Liver (tissue), 9 donors: ENCODE data around the gene TSPO. TPM values are rescaled to one million over a fixed set of nuclear protein-coding genes. Genes with fewer than 3 reads are reported as not detected.

Experiments
- DNase-seq: peaks from one replicate; pipeline ENCODE4 v3.0.0-alpha.2; 2017; ENCODE audit warnings: low spot score
- H3K27ac ChIP-seq, 2 donors: one replicate each; pipeline ENCODE4 v1.7.0; 2013; ENCODE audit warnings: inconsistent platforms in 2 of 2, low read length in 2 of 2, control low read depth in 1 of 2, low read depth in 1 of 2, mild to moderate bottlenecking in 1 of 2
- H3K27me3 ChIP-seq, 4 donors: one replicate each; pipeline versions ENCODE4 v1.6.1 to v1.7.0; 2013; ENCODE audit warnings: low read length in 3 of 4, inconsistent platforms in 1 of 4, mild to moderate bottlenecking in 1 of 4, moderate library complexity in 1 of 4; ENCODE audit not compliant: control insufficient read depth in 4 of 4, insufficient read depth in 4 of 4
- H3K36me3 ChIP-seq, 4 donors: one replicate each; pipeline versions ENCODE4 v1.6.1 to v1.7.0; 2013; ENCODE audit warnings: low read length in 3 of 4, mild to moderate bottlenecking in 3 of 4, low read depth in 1 of 4, moderate library complexity in 1 of 4; ENCODE audit not compliant: control insufficient read depth in 4 of 4, insufficient read depth in 3 of 4
- H3K4me1 ChIP-seq, 4 donors: one replicate each; pipeline versions ENCODE4 v1.6.1 to v1.7.0; 2013; ENCODE audit warnings: low read length in 3 of 4, mild to moderate bottlenecking in 3 of 4, moderate library complexity in 1 of 4; ENCODE audit not compliant: control insufficient read depth in 4 of 4, insufficient read depth in 4 of 4
- H3K4me3 ChIP-seq, 3 donors: one replicate each; pipeline versions ENCODE4 v1.6.1 to v1.7.0; 2013; ENCODE audit warnings: low read length in 3 of 3, control low read depth in 1 of 3, low read depth in 1 of 3, mild to moderate bottlenecking in 1 of 3
- H3K9ac ChIP-seq, 2 donors: one replicate each; pipeline ENCODE4 v1.7.0; 2013; ENCODE audit warnings: low read length in 2 of 2, mild to moderate bottlenecking in 2 of 2, moderate library complexity in 2 of 2, control low read depth in 1 of 2, low read depth in 1 of 2
- H3K9me3 ChIP-seq, 4 donors: one replicate each; pipeline versions ENCODE4 v1.6.1 to v1.7.0; 2013; ENCODE audit warnings: low read length in 3 of 4; ENCODE audit not compliant: control insufficient read depth in 4 of 4
- CTCF ChIP-seq: fragments of 150-350 bp; IDR thresholded peaks from 2 replicates; pipeline ENCODE4 v1.5.1; 2017; ENCODE audit warnings: improper control_type of control experiment, low read depth, low read length; ENCODE audit not compliant: missing input control
- EGR1 ChIP-seq, 2 donors: IDR thresholded peaks; 2 replicates each; pipeline ENCODE4 v1.6.1; 2016 to 2018; ENCODE audit warnings: antibody characterized with exemption in 2 of 2, low read depth in 2 of 2
- FOXA1 ChIP-seq: IDR thresholded peaks from 2 replicates; pipeline ENCODE4 v1.6.1; 2016; ENCODE audit warnings: antibody characterized with exemption
- FOXA2 ChIP-seq: IDR thresholded peaks from 2 replicates; pipeline ENCODE4 v1.6.1; 2016; ENCODE audit warnings: antibody characterized with exemption
- GABPA ChIP-seq, 2 donors: IDR thresholded peaks in 1 of 2; conservative IDR thresholded peaks in 1 of 2; 2 replicates each; pipeline ENCODE4 v1.6.1; 2016; ENCODE audit warnings: antibody characterized with exemption in 2 of 2, mild to moderate bottlenecking in 1 of 2, moderate library complexity in 1 of 2
- HNF4A ChIP-seq, 2 donors: conservative IDR thresholded peaks; 2 replicates each; pipeline ENCODE4 v1.6.1; 2016; ENCODE audit warnings: antibody characterized with exemption in 2 of 2, mild to moderate bottlenecking in 2 of 2
- HNF4G ChIP-seq: IDR thresholded peaks from 2 replicates; pipeline ENCODE4 v1.6.1; 2016; ENCODE audit warnings: antibody characterized with exemption
- JUND ChIP-seq, 2 donors: IDR thresholded peaks; 2 replicates each; pipeline ENCODE4 v1.6.1; 2016; ENCODE audit warnings: antibody characterized with exemption in 2 of 2
- NR2F2 ChIP-seq: IDR thresholded peaks from 2 replicates; pipeline ENCODE4 v1.6.1; 2016; ENCODE audit warnings: antibody characterized with exemption
- RAD21 ChIP-seq, 2 donors: IDR thresholded peaks; 2 replicates each; pipeline ENCODE4 v1.6.1; 2016; ENCODE audit warnings: antibody characterized with exemption in 2 of 2, mild to moderate bottlenecking in 2 of 2
- REST ChIP-seq: IDR thresholded peaks from 2 replicates; pipeline ENCODE4 v1.6.1; 2016; ENCODE audit warnings: antibody characterized with exemption, mild to moderate bottlenecking
- RXRA ChIP-seq, 2 donors: IDR thresholded peaks; 2 replicates each; pipeline ENCODE4 v1.6.1; 2017 to 2018; ENCODE audit warnings: antibody characterized with exemption in 2 of 2, mild to moderate bottlenecking in 1 of 2
- SP1 ChIP-seq: IDR thresholded peaks from 2 replicates; pipeline ENCODE4 v1.6.1; 2018; ENCODE audit warnings: antibody characterized with exemption, mild to moderate bottlenecking
- TAF1 ChIP-seq: conservative IDR thresholded peaks from 2 replicates; pipeline ENCODE4 v1.6.1; 2016; ENCODE audit warnings: antibody characterized with exemption, mild to moderate bottlenecking
- YY1 ChIP-seq: IDR thresholded peaks from 2 replicates; pipeline ENCODE4 v1.6.1; 2016; ENCODE audit warnings: antibody characterized with exemption, mild to moderate bottlenecking
- ZBTB33 ChIP-seq: IDR thresholded peaks from 2 replicates; pipeline ENCODE4 v1.6.1; 2016; ENCODE audit warnings: antibody characterized with exemption
- WGBS: extraction: QIAGEN DNeasy Blood & Tissue Kit; methylation state at CpG from one replicate; pipeline ENCODE4 v1.1.7; 2013; 5-methylcytosine and 5-hydroxymethylcytosine counted together
- polyA plus RNA-seq, 2 donors: library from polyadenylated mRNA; stranded (reverse) in 1 of 2; unstranded in 1 of 2; fragments of 200-250 nt in 1 of 2; fragments of >200 nt in 1 of 2; fragmentation: Nextera tagmentation in 1 of 2; extraction: Ambion mirVana in 1 of 2; gene quantifications; one replicate each; pipeline versions ENCODE4 v1.2.1 to v1.2.3, GENCODE V29; 2013 to 2015
- total RNA-seq, 2 donors: library from RNA; depleted of rRNA; stranded (reverse); fragments of >200 nt; gene quantifications; one replicate each; pipeline ENCODE4 v1.2.3, GENCODE V29; 2014
- TF ChIP-seq, protein P1 (sequence below): IDR thresholded peaks from 2 replicates; pipeline ENCODE4 v1.6.1; 2016; ENCODE audit warnings: antibody characterized with exemption
- TF ChIP-seq, protein P2 (sequence below): IDR thresholded peaks from 2 replicates; pipeline ENCODE4 v1.6.1; 2016; ENCODE audit warnings: antibody characterized with exemption
- donor health status: healthy.
- donor health status: healthy.
- donor health status: healthy.
- donor health status: healthy.
- donor health status: healthy.

Gene TSPO
- total and polyA plus RNA-seq, 4 donors, result 27.6 to 61.9 (median 40.2) TPM

GRCh38 chr22:43142880-43143562 lies 8.3 kb upstream of the TSPO start, which contains the start of gene MCAT:
MCAT (minus strand) TSS chr22:43143398; CDS start chr22:43143348, 50 bp downstream.
- Histone ChIP-seq H3K9me3 (no peaks in the 10 kb centered on the region), H3K27me3 (no peaks in the 10 kb centered on the region), H3K27ac (peak within 1 kb of the TSS; percentile 15 to 79), H3K36me3 (peaks cover 0 to 14% (median 9%) of the 10 kb centered on the region in 4 donors), H3K9ac (peak within 1 kb of the TSS in 1 of 2 donors; percentile 56), H3K4me3 (peak within 1 kb of the TSS; percentile 85 to 93 (median 87)), H3K4me1 (peaks cover 4 to 13% (median 7%) of the 10 kb centered on the region in 4 donors)
- under 1% methylated on average over 83 of the region's 83 CpGs for WGBS
- DNase-seq, result peak; percentile 88
- no peak for TF ChIP-seq HNF4G
- TF ChIP-seq FOXA2, result no peak
- no peak for TF ChIP-seq ZBTB33
- TF ChIP-seq RXRA (IDR thresholded peaks at IDR 0.05), result no peak
- TF ChIP-seq CTCF, result no peak
- no peak for TF ChIP-seq REST
- no peak for TF ChIP-seq TAF1
- TF ChIP-seq SP1, result peak; percentile 19
- TF ChIP-seq FOXA1, result no peak
- TF ChIP-seq, protein P1, sequence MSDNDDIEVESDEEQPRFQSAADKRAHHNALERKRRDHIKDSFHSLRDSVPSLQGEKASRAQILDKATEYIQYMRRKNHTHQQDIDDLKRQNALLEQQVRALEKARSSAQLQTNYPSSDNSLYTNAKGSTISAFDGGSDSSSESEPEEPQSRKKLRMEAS, result peak; percentile 44
- TF ChIP-seq NR2F2, result peak; percentile 43
- TF ChIP-seq, protein P2, sequence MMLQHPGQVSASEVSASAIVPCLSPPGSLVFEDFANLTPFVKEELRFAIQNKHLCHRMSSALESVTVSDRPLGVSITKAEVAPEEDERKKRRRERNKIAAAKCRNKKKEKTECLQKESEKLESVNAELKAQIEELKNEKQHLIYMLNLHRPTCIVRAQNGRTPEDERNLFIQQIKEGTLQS, result no peak
- TF ChIP-seq GABPA (IDR thresholded peaks at IDR 0.05 in 1 of 2, conservative IDR thresholded peaks at IDR 0.05 in 1 of 2), result peak; percentile 80 to 93
- no peak for TF ChIP-seq EGR1 (IDR thresholded peaks at IDR 0.05; ENCODE audit: low read depth in 2 of 2)
- TF ChIP-seq HNF4A (conservative IDR thresholded peaks at IDR 0.05), result no peak
- TF ChIP-seq RAD21 (IDR thresholded peaks at IDR 0.05), result peak in 1 of 2 donors; percentile 10
- no peak for TF ChIP-seq JUND (IDR thresholded peaks at IDR 0.05)
- peak; percentile 47 for TF ChIP-seq YY1
